Activated T-cell treated with anti-CD3 and anti-CD28 coated beads, Interleukin-2, amount 50 U/mL, for 72 hours (primary cell): Measurements from ENCODE around the gene GOLGA8S. TPM values are rescaled to one million over a fixed set of nuclear protein-coding genes. Genes with fewer than 3 reads are reported as not detected.
"Not testable (repeated sequence)": the region's sequence is repeated elsewhere in the genome, so short reads cannot be mapped to it uniquely, and the experiment has no call there.

Experiments used
- ATAC-seq, 2 donors: fragments of 150-1000 bp; cut with Tn5 transposase; replicated peaks in 1 of 2; 2 replicates each; pipeline ENCODE4 v1.10.0; 2021; ENCODE audit warnings: moderate library complexity in 2 of 2, mild to moderate bottlenecking in 1 of 2
- DNase-seq, 2 donors: peaks; one replicate each; pipeline ENCODE4 v3.0.0; 2021 to 2022; ENCODE audit warnings: mixed read lengths in 1 of 2
- H3K27ac Mint-ChIP-seq: one replicate; pipeline ENCODE4 v1.8.0; 2022; ENCODE audit warnings: mild to moderate bottlenecking, moderate library complexity, mixed read lengths
- H3K27me3 Mint-ChIP-seq: one replicate; pipeline ENCODE4 v1.8.0; 2022; ENCODE audit warnings: low read depth, mixed read lengths
- H3K36me3 Mint-ChIP-seq, 2 donors: one replicate each; pipeline ENCODE4 v1.8.0; 2022; ENCODE audit warnings: mixed read lengths in 2 of 2, mild to moderate bottlenecking in 1 of 2; ENCODE audit not compliant: insufficient read depth in 2 of 2
- H3K4me1 Mint-ChIP-seq: one replicate; pipeline ENCODE4 v1.8.0; 2022; ENCODE audit warnings: low read depth, mixed read lengths
- H3K4me3 Mint-ChIP-seq, 2 donors: one replicate each; pipeline ENCODE4 v1.8.0; 2022; ENCODE audit warnings: mild to moderate bottlenecking in 2 of 2, mixed read lengths in 2 of 2, moderate library complexity in 2 of 2
- H3K9me3 Mint-ChIP-seq, 2 donors: one replicate each; pipeline ENCODE4 v1.8.0; 2022; ENCODE audit warnings: mixed read lengths in 2 of 2
- total RNA-seq, 2 donors: library from RNA; stranded (reverse); gene quantifications; one replicate each; pipeline ENCODE4 v1.2.3, GENCODE V29; 2022

GOLGA8S gene
- total RNA-seq, 2 donors from 2014 or later = 0.07 to 0.29 TPM

- DNase-seq = no peak
- H3K27me3 Mint-ChIP-seq = no peaks in the 10 kb centered on the region
Measured at GRCh38 chr15:23403550-23403949, 49.0 kb downstream of the GOLGA8S start.

GRCh38 chr15:23411841-23412240 is 57.3 kb downstream of the GOLGA8S start:
- H3K9me3 Mint-ChIP-seq = peaks cover 0 to 2% of the 10 kb centered on the region in 2 donors
- no peak for DNase-seq
- no peaks in the 10 kb centered on the region for H3K4me1 Mint-ChIP-seq
- no peak for ATAC-seq
- no peak overlapping the region for H3K4me3 Mint-ChIP-seq
- H3K36me3 Mint-ChIP-seq = no peaks in the 10 kb centered on the region
- H3K27ac Mint-ChIP-seq = no peak overlapping the region
- no peaks in the 10 kb centered on the region for H3K27me3 Mint-ChIP-seq

More at GRCh38 chr15:23403550-23403949, 49.0 kb downstream of the GOLGA8S start:
- no peaks in the 10 kb centered on the region for H3K4me1 Mint-ChIP-seq
- H3K4me3 Mint-ChIP-seq = no peak overlapping the region
- H3K27ac Mint-ChIP-seq = no peak overlapping the region
- H3K36me3 Mint-ChIP-seq = no peaks in the 10 kb centered on the region
- no peak for ATAC-seq
- peaks cover 0 to 2% of the 10 kb centered on the region in 2 donors for H3K9me3 Mint-ChIP-seq

- not testable (repeated sequence) for H3K9me3 Mint-ChIP-seq, H3K4me3 Mint-ChIP-seq, ATAC-seq, H3K27ac Mint-ChIP-seq, H3K36me3 Mint-ChIP-seq, H3K4me1 Mint-ChIP-seq, H3K27me3 Mint-ChIP-seq, DNase-seq
Measured at GRCh38 chr15:23412881-23413600, 58.5 kb downstream of the GOLGA8S start.

Other genes starting within 250 kb of the GOLGA8S start
- gene GOLGA6L1, start 217.9 kb upstream of the GOLGA8S start, total RNA-seq = not detected
- not detected for gene GOLGA6L26, start 20.6 kb upstream of the GOLGA8S start, total RNA-seq
- not detected for gene GOLGA6L2, start 92.5 kb downstream of the GOLGA8S start, total RNA-seq
- 1 to 10 TPM; 2.0 to 2.1 TPM for gene MKRN3, start 210.9 kb downstream of the GOLGA8S start, total RNA-seq